A673 (cell line): ENCODE results near the gene SEMA6C. TPM values are rescaled to one million over a fixed set of nuclear protein-coding genes. Genes with fewer than 3 reads are reported as not detected.

Source experiments
- BruUV-seq: library from RNA; stranded (reverse); fragments of 400-500 nt; replicated peaks from 2 replicates; lab custom pipeline; 2021; lab: Mats Ljungman, UMichigan
- CTCF ChIA-PET: fragments of 300-600 bp; sonication (Branson Sonifier 250); formaldehyde crosslinking; loops from one replicate; lab custom pipeline; 2022; ENCODE audit warnings: antibody characterized with exemption; lab: Charles Lee
- POLR2A ChIA-PET: fragments of 300-600 bp; sonication (Branson Sonifier 250); formaldehyde crosslinking; loops from one replicate; lab custom pipeline; 2022; ENCODE audit warnings: antibody characterized with exemption; ENCODE audit not compliant: low non-redundant PET; lab: Charles Lee
- DNase-seq: peaks from one replicate; pipeline ENCODE4 v3.0.0-alpha.2; 2015; ENCODE audit warnings: low spot score
- H3K27ac ChIP-seq: fragments of 200-600 bp; sonication (generic); 2 replicates; pipeline ENCODE4 v1.5.1; 2016; ENCODE audit warnings: mixed run types, low read depth, mild to moderate bottlenecking, mixed read lengths, antibody characterized with exemption, low read length; ENCODE audit not compliant: poor library complexity, severe bottlenecking
- H3K27me3 ChIP-seq: fragments of 200-600 bp; sonication (generic); replicated peaks from 2 replicates; pipeline ENCODE4 v1.6.1; 2017; ENCODE audit warnings: mixed run types, low read depth, mild to moderate bottlenecking, mixed read lengths, antibody characterized with exemption, low read length; ENCODE audit not compliant: insufficient read depth, poor library complexity
- H3K36me3 ChIP-seq: fragments of 200-600 bp; sonication (generic); 2 replicates; pipeline ENCODE4 v1.6.1; 2016; ENCODE audit warnings: mixed run types, mild to moderate bottlenecking, mixed read lengths, antibody characterized with exemption, low read length; ENCODE audit not compliant: insufficient read depth, poor library complexity, severe bottlenecking
- H3K4me1 ChIP-seq: fragments of 200-600 bp; sonication (generic); 2 replicates; pipeline ENCODE4 v1.6.1; 2017; ENCODE audit warnings: mixed run types, mild to moderate bottlenecking, mixed read lengths, antibody characterized with exemption, low read length; ENCODE audit not compliant: insufficient read depth, poor library complexity, severe bottlenecking
- H3K4me3 ChIP-seq: fragments of 200-600 bp; sonication (generic); 2 replicates; pipeline ENCODE4 v1.5.1; 2016; ENCODE audit warnings: low read depth, mixed run types, mild to moderate bottlenecking, mixed read lengths, low read length; ENCODE audit not compliant: poor library complexity, severe bottlenecking
- H3K9me3 ChIP-seq: fragments of 200-600 bp; sonication (generic); 2 replicates; pipeline ENCODE4 v1.6.1; 2016; ENCODE audit warnings: mixed run types, low read depth, mild to moderate bottlenecking, mixed read lengths, antibody characterized with exemption, low read length; ENCODE audit not compliant: poor library complexity, severe bottlenecking
- CTCF ChIP-seq: fragments of 300-800, 200-600 bp; sonication (generic); conservative IDR thresholded peaks from 2 replicates; pipeline ENCODE4 v1.5.1; 2017; ENCODE audit warnings: low read depth, mild to moderate bottlenecking, antibody characterized with exemption, low read length, moderate library complexity, mixed read lengths
- EZH2 ChIP-seq: fragments of 200-600 bp; sonication (generic); IDR thresholded peaks from 2 replicates; pipeline ENCODE4 v1.6.1; 2017; ENCODE audit warnings: borderline replicate concordance, low read depth, mild to moderate bottlenecking, mixed read lengths, antibody characterized with exemption, low read length; ENCODE audit not compliant: poor library complexity, severe bottlenecking
- intact Hi-C: fragments of 100-400 bp; cut with micrococcal nuclease; formaldehyde crosslinking; loops from one replicate; pipeline ENCODE4 v1.10.0; 2022; ENCODE audit not compliant: unreplicated experiment
- total RNA-seq: library from RNA; stranded (reverse); gene quantifications from 2 replicates; pipeline ENCODE4 v1.2.3, GENCODE V29; 2021

The SEMA6C gene
- total RNA-seq, 1 experiment from 2014 or later, result 4.7 TPM

- Histone ChIP-seq H3K9me3 (no peaks in the 10 kb centered on the region), H3K36me3 (no peaks in the 10 kb centered on the region), H3K27me3 (no peaks in the 10 kb centered on the region), H3K4me1 (no peaks in the 10 kb centered on the region), H3K4me3 (no peak overlapping the region), H3K27ac (no peak overlapping the region)
- intact Hi-C loops, result no loop called here
- DNase-seq, result no peak
- TF ChIP-seq EZH2 (no peak), CTCF (no peak)
- BruUV-seq, result no TSS peak
- POLR2A ChIA-PET, result no interaction called here
- CTCF ChIA-PET, result no interaction called here
Measured at GRCh38 chr1:151124763-151125403, 21.5 kb downstream of the SEMA6C start.

GRCh38 chr1:151113877-151114276 is 32.6 kb downstream of the SEMA6C start:
- DNase-seq, result no peak
- TF ChIP-seq EZH2 (no peak), CTCF (no peak)
- BruUV-seq, result no TSS peak
- Histone ChIP-seq H3K9me3 (no peaks in the 10 kb centered on the region), H3K36me3 (no peaks in the 10 kb centered on the region), H3K27me3 (no peaks in the 10 kb centered on the region), H3K27ac (no peak overlapping the region), H3K4me3 (no peak overlapping the region), H3K4me1 (no peaks in the 10 kb centered on the region)
- CTCF ChIA-PET, result interaction anchor here (0.7 kb wide), 2 partner anchors 14 to 24 kb away, joined by 3 to 6 read pairs; no protein-coding TSS in a partner anchor
- intact Hi-C loops, result no loop called here
- POLR2A ChIA-PET, result no interaction called here

GRCh38 chr1:151108331-151108730 is 38.1 kb downstream of the SEMA6C start:
- POLR2A ChIA-PET, result no interaction called here

More at GRCh38 chr1:151108331-151108730, 38.1 kb downstream of the SEMA6C start:
- TF ChIP-seq CTCF (no peak), EZH2 (no peak)
- H3K4me3 ChIP-seq, result no peak overlapping the region
- no peak for DNase-seq
- H3K27me3 ChIP-seq, result no peaks in the 10 kb centered on the region
- CTCF ChIA-PET, result no interaction called here
- H3K4me1 ChIP-seq, result no peaks in the 10 kb centered on the region
- intact Hi-C loops, result no loop called here
- BruUV-seq, result no TSS peak
- H3K27ac ChIP-seq, result no peak overlapping the region
- H3K9me3 ChIP-seq, result no peaks in the 10 kb centered on the region
- no peaks in the 10 kb centered on the region for H3K36me3 ChIP-seq
